ENCODE measurements around the gene MITF.
"Not testable (repeated sequence)": the region's sequence is repeated elsewhere in the genome, so short reads cannot be mapped to it uniquely, and the experiment has no call there.

Gene MITF

GRCh38 chr3:69785769-69786320, 46.6 kb downstream of the MITF start:
- no peak for DNase-seq (ENCODE audit: extremely low read depth in 1 of 2, low read depth in 1 of 2)

GRCh38 chr3:69786854-69787253, 47.6 kb downstream of the MITF start:
- DNase-seq (ENCODE audit: extremely low read depth in 1 of 2, low read depth in 1 of 2), result no peak

- DNase-seq (ENCODE audit: extremely low read depth in 1 of 2, low read depth in 1 of 2), result no peak
Observed at GRCh38 chr3:69787436-69788168, 48.3 kb downstream of the MITF start.

- no peak for DNase-seq (ENCODE audit: extremely low read depth in 1 of 2, low read depth in 1 of 2)
Observed at GRCh38 chr3:69791106-69791505, 51.8 kb downstream of the MITF start.

- DNase-seq (ENCODE audit: extremely low read depth in 1 of 2, low read depth in 1 of 2), result no peak
Observed at GRCh38 chr3:69791919-69792399, 52.7 kb downstream of the MITF start.

GRCh38 chr3:69796126-69796525, 56.9 kb downstream of the MITF start:
- not testable (repeated sequence) for DNase-seq (ENCODE audit: extremely low read depth in 1 of 2, low read depth in 1 of 2)

- DNase-seq (ENCODE audit: extremely low read depth in 1 of 2, low read depth in 1 of 2), result no peak
Observed at GRCh38 chr3:69803681-69804270, 64.5 kb downstream of the MITF start.

- no peak for DNase-seq (ENCODE audit: extremely low read depth in 1 of 2, low read depth in 1 of 2)
Observed at GRCh38 chr3:69805491-69805890, 66.2 kb downstream of the MITF start.

- DNase-seq (ENCODE audit: extremely low read depth in 1 of 2, low read depth in 1 of 2), result no peak
Observed at GRCh38 chr3:69806735-69807438, 67.6 kb downstream of the MITF start.

- DNase-seq (ENCODE audit: extremely low read depth in 1 of 2, low read depth in 1 of 2), result no peak
Observed at GRCh38 chr3:69807674-69808073, 68.4 kb downstream of the MITF start.

- no peak for DNase-seq (ENCODE audit: extremely low read depth in 1 of 2, low read depth in 1 of 2)
Observed at GRCh38 chr3:69809076-69809835, 70.0 kb downstream of the MITF start.

- DNase-seq (ENCODE audit: extremely low read depth in 1 of 2, low read depth in 1 of 2), result no peak
Observed at GRCh38 chr3:69811452-69812401, 72.5 kb downstream of the MITF start.

- DNase-seq (ENCODE audit: extremely low read depth in 1 of 2, low read depth in 1 of 2), result no peak
Observed at GRCh38 chr3:69815970-69816369, 76.7 kb downstream of the MITF start.

GRCh38 chr3:69817988-69818387, 78.7 kb downstream of the MITF start:
- DNase-seq (ENCODE audit: extremely low read depth in 1 of 2, low read depth in 1 of 2), result no peak

GRCh38 chr3:69819282-69819681, 80.0 kb downstream of the MITF start:
- DNase-seq (ENCODE audit: extremely low read depth in 1 of 2, low read depth in 1 of 2), result no peak

GRCh38 chr3:69821133-69821532, 81.9 kb downstream of the MITF start:
- no peak for DNase-seq (ENCODE audit: extremely low read depth in 1 of 2, low read depth in 1 of 2)

- DNase-seq (ENCODE audit: extremely low read depth in 1 of 2, low read depth in 1 of 2), result no peak
Observed at GRCh38 chr3:69823743-69824142, 84.5 kb downstream of the MITF start.

GRCh38 chr3:69825446-69825845, 86.2 kb downstream of the MITF start:
- no peak for DNase-seq (ENCODE audit: extremely low read depth in 1 of 2, low read depth in 1 of 2)

GRCh38 chr3:69827127-69827526, 87.9 kb downstream of the MITF start:
- DNase-seq (ENCODE audit: extremely low read depth in 1 of 2, low read depth in 1 of 2), result no peak

- DNase-seq (ENCODE audit: extremely low read depth in 1 of 2, low read depth in 1 of 2), result no peak
Observed at GRCh38 chr3:69828817-69829216, 89.6 kb downstream of the MITF start.
